ES-I3 (cell line): ENCODE results near the gene NAPB.

ENCODE experiments used
- H3K36me3 ChIP-seq: 2 replicates; pipeline ENCODE4 v1.6.1; 2013; ENCODE audit warnings: mild to moderate bottlenecking, low read length, control low read depth, moderate library complexity; ENCODE audit not compliant: insufficient read depth
- H3K4me1 ChIP-seq: 2 replicates; pipeline ENCODE4 v1.6.1; 2013; ENCODE audit warnings: mild to moderate bottlenecking, control low read depth, low read length; ENCODE audit not compliant: insufficient read depth
- H3K9ac ChIP-seq: 2 replicates; pipeline ENCODE4 v1.6.1; 2013; ENCODE audit warnings: low read depth, mild to moderate bottlenecking, low read length, moderate library complexity
- H3K9me3 ChIP-seq: 2 replicates; pipeline ENCODE4 v1.6.1; 2013; ENCODE audit warnings: mild to moderate bottlenecking, low read length, moderate library complexity; ENCODE audit not compliant: control insufficient read depth, insufficient read depth

Gene NAPB

GRCh38 chr20:23404196-23404595 lies 17.1 kb downstream of the NAPB start:
- no peaks in the 10 kb centered on the region for H3K4me1 ChIP-seq
- no peaks in the 10 kb centered on the region for H3K9me3 ChIP-seq
- H3K9ac ChIP-seq, result no peak overlapping the region
- H3K36me3 ChIP-seq, result peaks cover 4% of the 10 kb centered on the region; the same call in 1 of the 2 replicates

- Histone ChIP-seq H3K9me3 (no peaks in the 10 kb centered on the region), H3K9ac (no peak overlapping the region), H3K4me1 (no peaks in the 10 kb centered on the region), H3K36me3 (peaks cover 4% of the 10 kb centered on the region; the same call in 1 of the 2 replicates)
Measured at GRCh38 chr20:23403751-23404150, 17.5 kb downstream of the NAPB start.

- Histone ChIP-seq H3K9me3 (no peaks in the 10 kb centered on the region), H3K9ac (no peak overlapping the region), H3K36me3 (no peaks in the 10 kb centered on the region), H3K4me1 (no peaks in the 10 kb centered on the region)
Measured at GRCh38 chr20:23401051-23401450, 20.2 kb downstream of the NAPB start.

GRCh38 chr20:23399568-23400241 lies 21.6 kb downstream of the NAPB start:
- no peak overlapping the region for H3K9ac ChIP-seq
- H3K36me3 ChIP-seq, result peaks cover 3% of the 10 kb centered on the region; the same call in 1 of the 2 replicates
- no peaks in the 10 kb centered on the region for H3K4me1 ChIP-seq
- no peaks in the 10 kb centered on the region for H3K9me3 ChIP-seq

GRCh38 chr20:23397961-23398360 lies 23.3 kb downstream of the NAPB start:
- no peak overlapping the region for H3K9ac ChIP-seq
- H3K9me3 ChIP-seq, result no peaks in the 10 kb centered on the region
- H3K36me3 ChIP-seq, result peaks cover 3% of the 10 kb centered on the region; the same call in 1 of the 2 replicates
- no peaks in the 10 kb centered on the region for H3K4me1 ChIP-seq

GRCh38 chr20:23396950-23397627 lies 24.2 kb downstream of the NAPB start:
- H3K36me3 ChIP-seq, result peaks cover 3% of the 10 kb centered on the region; the same call in 1 of the 2 replicates

GRCh38 chr20:23393996-23394775 lies 27.1 kb downstream of the NAPB start:
- H3K9ac ChIP-seq, result no peak overlapping the region
- H3K4me1 ChIP-seq, result peaks cover 18% of the 10 kb centered on the region
- H3K9me3 ChIP-seq, result no peaks in the 10 kb centered on the region
- H3K36me3 ChIP-seq, result peaks cover 3% of the 10 kb centered on the region; the same call in 1 of the 2 replicates

More at GRCh38 chr20:23396950-23397627, 24.2 kb downstream of the NAPB start:
- 0 out of 2 replicates have a peak, but pooled peaks cover 3% of the 10 kb centered on the region for H3K4me1 ChIP-seq
- no peaks in the 10 kb centered on the region for H3K9me3 ChIP-seq
- H3K9ac ChIP-seq, result no peak overlapping the region

GRCh38 chr20:23391707-23392310 lies 29.5 kb downstream of the NAPB start:
- peaks cover 9% of the 10 kb centered on the region for H3K36me3 ChIP-seq
- no peaks in the 10 kb centered on the region; the same call in 1 of the 2 replicates for H3K9me3 ChIP-seq
- no peak overlapping the region for H3K9ac ChIP-seq

GRCh38 chr20:23390091-23390774 lies 31.1 kb downstream of the NAPB start:
- Histone ChIP-seq H3K9me3 (no peaks in the 10 kb centered on the region; the same call in 1 of the 2 replicates), H3K36me3 (peaks cover 9% of the 10 kb centered on the region), H3K9ac (no peak overlapping the region), H3K4me1 (peaks cover 18% of the 10 kb centered on the region)

More at GRCh38 chr20:23391707-23392310, 29.5 kb downstream of the NAPB start:
- H3K4me1 ChIP-seq, result peaks cover 18% of the 10 kb centered on the region

- Histone ChIP-seq H3K9ac (no peak overlapping the region), H3K36me3 (peaks cover 6% of the 10 kb centered on the region; the same call in 1 of the 2 replicates), H3K9me3 (no peaks in the 10 kb centered on the region; the same call in 1 of the 2 replicates), H3K4me1 (peaks cover 15% of the 10 kb centered on the region)
Measured at GRCh38 chr20:23387118-23387443, 34.2 kb downstream of the NAPB start.

- Histone ChIP-seq H3K9me3 (no peaks in the 10 kb centered on the region; the same call in 1 of the 2 replicates), H3K9ac (no peak overlapping the region), H3K4me1 (peaks cover 10% of the 10 kb centered on the region; the same call in 1 of the 2 replicates), H3K36me3 (peaks cover 6% of the 10 kb centered on the region; the same call in 1 of the 2 replicates)
Measured at GRCh38 chr20:23386304-23387117, 34.8 kb downstream of the NAPB start.

GRCh38 chr20:23381876-23382275 lies 39.4 kb downstream of the NAPB start:
- H3K36me3 ChIP-seq, result peaks cover 10% of the 10 kb centered on the region
- no peak overlapping the region for H3K9ac ChIP-seq
- H3K9me3 ChIP-seq, result no peaks in the 10 kb centered on the region
- H3K4me1 ChIP-seq, result no peaks in the 10 kb centered on the region

- H3K36me3 ChIP-seq, result peaks cover 18% of the 10 kb centered on the region
- no peak overlapping the region for H3K9ac ChIP-seq
- H3K9me3 ChIP-seq, result no peaks in the 10 kb centered on the region
- H3K4me1 ChIP-seq, result no peaks in the 10 kb centered on the region
Measured at GRCh38 chr20:23379772-23380171, 41.5 kb downstream of the NAPB start.
